Heart left ventricle (tissue), 13 donors: ENCODE measurements around the gene GDPD1.

ENCODE experiments used
- POLR2A ChIP-seq, 2 donors: fragments of 450-650 bp; IDR thresholded peaks; one replicate each; pipeline ENCODE4 v1.6.1; 2017; ENCODE audit warnings: antibody characterized with exemption in 2 of 2, mild to moderate bottlenecking in 2 of 2, moderate library complexity in 2 of 2
- TF ChIP-seq, protein P1 (sequence below), 12 donors: fragments of 200-600 bp; sonication (generic) in 4 of 12; IDR thresholded peaks; one replicate each; pipeline versions ENCODE4 v1.5.0 to v1.8.0; 2018 to 2022; ENCODE audit warnings: antibody characterized with exemption in 12 of 12, mild to moderate bottlenecking in 5 of 12
- donor health status: ischemic (EF 13 %, LVEDD 7.1; RV severe dilation, severe dysfunction).
- donor health status: DM: no; HTN: yes; CAD: no.
- donor health status: DM: no; HTN: no; CAD: no.
- donor health status: ischemic (EF 25% LVEDD 6.9; RV normal size, moderate dysfunction).
- donor health status: ischemic (EF 25% LVEDD 5.7; RV mildly dilated, moderate dysfunction).
- donor health status: ischemic (EF 35%, LVEDD 5.7; RV mildly dilated, moderate dysfunction).
- donor health status: nonischemic (EF 11% LVEDD 7.7; RV severe dilation, severe dysfunction).
- donor health status: DM: yes; HTN: yes; CAD: no.
- donor health status: PGD.
- donor health status: ischemic (EF 29% LVEDD 5.4; RV normal size, mild dysfunction).
- donor health status: nonischemic (EF 23%, LVEDD 6.1; RV moderate dilation, normal function).

DNA sequence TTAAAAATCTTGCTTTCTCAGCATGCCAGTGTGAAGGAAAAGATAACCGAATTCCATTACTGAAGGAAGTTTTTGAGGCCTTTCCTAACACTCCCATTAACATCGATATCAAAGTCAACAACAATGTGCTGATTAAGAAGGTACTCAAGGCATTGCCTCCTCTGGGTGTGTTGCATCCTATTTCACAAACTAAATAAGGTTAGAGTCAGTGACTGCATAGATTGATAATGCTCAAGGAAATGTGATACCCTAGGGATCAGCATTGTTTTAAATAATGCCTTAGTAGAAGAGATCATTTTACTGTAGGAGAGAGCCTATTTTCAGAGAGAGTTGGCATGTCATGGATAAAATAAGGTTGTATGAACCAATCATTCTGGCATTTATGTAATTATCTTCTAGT, 36.8 kb downstream of the GDPD1 start:
- TF ChIP-seq, protein P1, sequence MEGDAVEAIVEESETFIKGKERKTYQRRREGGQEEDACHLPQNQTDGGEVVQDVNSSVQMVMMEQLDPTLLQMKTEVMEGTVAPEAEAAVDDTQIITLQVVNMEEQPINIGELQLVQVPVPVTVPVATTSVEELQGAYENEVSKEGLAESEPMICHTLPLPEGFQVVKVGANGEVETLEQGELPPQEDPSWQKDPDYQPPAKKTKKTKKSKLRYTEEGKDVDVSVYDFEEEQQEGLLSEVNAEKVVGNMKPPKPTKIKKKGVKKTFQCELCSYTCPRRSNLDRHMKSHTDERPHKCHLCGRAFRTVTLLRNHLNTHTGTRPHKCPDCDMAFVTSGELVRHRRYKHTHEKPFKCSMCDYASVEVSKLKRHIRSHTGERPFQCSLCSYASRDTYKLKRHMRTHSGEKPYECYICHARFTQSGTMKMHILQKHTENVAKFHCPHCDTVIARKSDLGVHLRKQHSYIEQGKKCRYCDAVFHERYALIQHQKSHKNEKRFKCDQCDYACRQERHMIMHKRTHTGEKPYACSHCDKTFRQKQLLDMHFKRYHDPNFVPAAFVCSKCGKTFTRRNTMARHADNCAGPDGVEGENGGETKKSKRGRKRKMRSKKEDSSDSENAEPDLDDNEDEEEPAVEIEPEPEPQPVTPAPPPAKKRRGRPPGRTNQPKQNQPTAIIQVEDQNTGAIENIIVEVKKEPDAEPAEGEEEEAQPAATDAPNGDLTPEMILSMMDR (IDR thresholded peaks at IDR 0.05): no peak
- no peak for TF ChIP-seq POLR2A (IDR thresholded peaks at IDR 0.05)
